GM18867 (cell line): ENCODE measurements around the gene AQP12A.
"Not testable (repeated sequence)": the region's sequence is repeated elsewhere in the genome, so short reads cannot be mapped to it uniquely, and the experiment has no call there.

ENCODE experiments used
- ATAC-seq: cut with Tn5 transposase; IDR thresholded peaks from one replicate; pipeline ENCODE4 v1.9.1; 2021; ENCODE audit warnings: mild to moderate bottlenecking, moderate library complexity; ENCODE audit not compliant: unreplicated experiment

The AQP12A gene

GRCh38 chr2:240659883-240660282 lies 31.8 kb upstream of the AQP12A start:
- ATAC-seq: not testable (repeated sequence)

DNA sequence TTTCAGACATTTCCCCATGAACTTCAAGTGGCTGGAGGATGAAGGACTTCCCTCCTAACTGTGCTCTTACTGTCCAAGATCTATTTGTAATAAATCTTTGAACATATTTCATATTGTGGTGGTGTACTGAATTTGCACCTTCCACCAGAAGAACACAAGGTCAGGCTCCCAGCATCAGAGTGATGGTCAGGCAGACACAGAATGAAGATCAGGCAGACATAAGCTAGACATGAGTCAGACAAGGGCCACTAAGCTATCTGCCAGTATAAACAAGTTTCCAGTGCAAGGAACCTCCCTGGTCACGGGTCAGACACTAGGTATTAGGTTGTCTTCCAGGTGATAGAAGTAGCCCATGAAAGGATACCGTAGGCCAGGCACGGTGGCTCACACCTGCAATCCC lies 29.0 kb upstream of the AQP12A start:
- no peak for ATAC-seq

- ATAC-seq: no peak
These were observed 28.0 kb upstream of the AQP12A start for GRCh38 chr2:240663546-240664190.

DNA sequence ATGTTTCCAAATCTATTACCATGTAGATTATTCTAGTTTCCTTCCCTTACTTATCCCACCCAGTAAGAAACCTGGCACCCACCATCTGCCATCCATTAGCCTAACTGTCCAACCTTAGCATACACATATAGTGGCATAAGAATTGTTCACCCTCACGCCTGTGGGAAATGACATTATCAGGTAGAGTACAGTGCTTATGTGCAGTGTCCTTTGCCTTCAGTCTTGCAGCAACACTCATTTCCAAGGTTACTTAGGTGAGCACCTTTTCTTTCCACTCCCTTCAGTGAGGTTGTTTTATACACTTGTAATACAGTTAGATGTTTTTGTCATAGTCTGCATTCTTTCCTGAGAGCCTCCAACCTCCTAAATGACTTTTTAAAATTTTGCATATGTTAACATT lies 27.0 kb upstream of the AQP12A start:
- ATAC-seq: no peak

DNA sequence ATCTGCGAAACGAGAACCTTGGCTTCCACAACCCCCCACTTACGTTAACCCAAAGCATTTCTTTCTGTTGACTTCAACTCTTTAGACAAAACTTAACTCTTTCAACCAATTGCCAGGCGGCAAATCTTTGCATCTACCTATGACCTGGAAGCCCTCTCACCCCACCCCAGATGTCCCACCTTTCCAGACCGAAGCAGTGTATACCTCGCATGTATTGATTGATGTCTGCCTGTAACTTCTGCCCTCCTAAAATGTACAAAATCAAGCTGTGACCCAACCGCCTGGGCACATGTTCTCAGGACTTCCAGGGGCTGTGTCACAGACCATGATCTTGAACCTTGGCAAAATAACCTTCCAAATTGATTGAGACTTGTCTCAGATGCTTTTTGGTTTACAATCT lies 21.3 kb upstream of the AQP12A start:
- ATAC-seq: no peak

DNA sequence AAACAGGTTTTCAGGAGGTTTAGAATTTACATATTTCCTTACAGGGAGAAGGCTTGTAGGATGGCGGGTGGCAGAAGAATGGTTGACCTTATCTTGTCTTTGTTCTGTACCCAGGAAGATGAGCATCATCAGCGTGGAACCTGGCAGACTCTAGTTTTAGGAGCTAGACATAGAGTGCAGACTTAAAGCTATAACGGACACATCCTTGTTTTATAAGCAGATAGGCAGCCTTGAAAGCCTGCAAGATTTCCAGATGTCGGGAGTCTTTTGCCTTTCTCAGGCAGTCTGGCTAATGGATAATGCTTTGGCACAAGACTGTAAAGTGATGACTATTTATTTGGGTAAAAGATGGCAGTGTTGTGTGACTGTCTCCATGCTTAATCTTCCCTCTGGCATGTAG lies 20.7 kb upstream of the AQP12A start:
- ATAC-seq: no peak

DNA sequence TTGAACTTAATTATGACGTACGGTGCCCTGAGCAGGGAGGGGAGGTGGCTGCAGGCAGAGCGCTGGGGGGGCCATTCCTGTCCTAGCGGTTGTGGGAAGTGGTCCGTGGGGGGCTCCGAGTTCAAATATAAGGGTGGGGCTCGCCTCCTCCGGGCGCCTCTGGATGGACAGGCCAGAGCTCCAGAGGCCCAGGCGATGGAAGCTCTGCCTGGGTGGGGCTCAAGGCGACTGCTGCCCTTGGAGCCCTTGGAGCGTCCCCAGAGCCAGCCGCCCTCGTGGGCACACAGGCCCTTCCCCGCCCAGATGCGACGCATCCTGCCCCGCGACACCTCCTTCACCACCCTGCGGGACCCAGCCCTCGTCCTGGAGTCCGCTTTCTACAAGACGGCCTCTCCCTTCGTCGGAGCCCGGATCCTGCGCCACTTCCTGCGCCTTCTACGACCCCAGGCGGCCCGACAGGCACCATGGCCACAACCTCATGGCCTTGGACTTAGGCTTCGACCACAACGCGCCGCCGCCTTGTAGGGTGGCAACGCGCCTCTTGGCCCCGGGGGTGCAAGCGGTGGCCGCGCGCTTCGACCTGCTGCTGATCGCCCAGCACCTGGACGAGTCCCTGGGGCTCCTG lies 19.5 kb upstream of the AQP12A start:
- ATAC-seq: no peak

DNA sequence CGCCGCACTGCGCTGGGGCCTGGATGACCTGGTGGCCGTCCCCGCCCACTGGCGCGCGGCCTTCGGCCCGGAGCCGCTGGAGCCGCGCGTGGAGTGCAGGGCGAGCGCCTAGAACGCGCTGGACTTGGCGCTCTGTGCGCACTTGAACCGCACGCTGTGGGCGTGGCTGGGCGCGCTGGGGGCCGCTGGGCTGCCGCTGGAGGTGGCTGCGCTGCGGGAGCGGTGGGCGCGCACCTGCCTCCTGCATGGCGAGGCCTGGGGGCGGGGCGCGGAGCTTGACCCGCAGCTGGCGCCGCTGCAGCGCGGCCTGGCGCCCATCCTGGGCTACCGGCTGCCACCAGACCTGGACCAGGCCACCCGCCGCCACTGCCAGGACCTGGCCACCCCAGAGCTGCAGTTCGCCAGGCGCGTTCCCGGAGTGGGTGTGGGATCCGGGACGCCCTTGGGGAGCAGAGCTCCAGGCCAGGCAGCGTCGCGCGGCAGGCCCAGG lies 18.9 kb upstream of the AQP12A start:
- ATAC-seq: no peak

GRCh38 chr2:240674461-240675184 lies 17.0 kb upstream of the AQP12A start:
- ATAC-seq: not testable (repeated sequence)

DNA sequence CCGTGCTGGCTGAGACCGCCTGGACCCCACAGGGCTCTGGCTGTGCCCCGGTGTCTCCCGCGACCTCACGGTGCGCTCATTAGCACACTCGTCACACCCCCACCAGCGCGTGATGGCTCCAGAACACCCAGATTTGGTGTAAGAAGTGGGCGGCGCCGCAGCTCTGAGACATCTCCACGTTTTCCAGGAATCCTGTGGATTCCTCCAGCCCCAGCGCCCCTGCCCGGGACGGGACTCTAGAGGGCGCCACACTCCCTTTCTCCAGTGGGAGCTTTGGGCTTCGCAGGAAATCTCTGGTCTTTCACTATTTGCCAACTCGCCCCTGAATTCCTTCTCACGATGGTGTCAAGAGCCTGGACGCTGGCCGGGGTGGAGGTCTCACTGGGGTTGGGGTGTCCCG lies 16.3 kb upstream of the AQP12A start:
- not testable (repeated sequence) for ATAC-seq

GRCh38 chr2:240678043-240678442 lies 13.6 kb upstream of the AQP12A start:
- not testable (repeated sequence) for ATAC-seq

- ATAC-seq: not testable (repeated sequence)
These were observed 12.8 kb upstream of the AQP12A start for GRCh38 chr2:240678909-240679308.

DNA sequence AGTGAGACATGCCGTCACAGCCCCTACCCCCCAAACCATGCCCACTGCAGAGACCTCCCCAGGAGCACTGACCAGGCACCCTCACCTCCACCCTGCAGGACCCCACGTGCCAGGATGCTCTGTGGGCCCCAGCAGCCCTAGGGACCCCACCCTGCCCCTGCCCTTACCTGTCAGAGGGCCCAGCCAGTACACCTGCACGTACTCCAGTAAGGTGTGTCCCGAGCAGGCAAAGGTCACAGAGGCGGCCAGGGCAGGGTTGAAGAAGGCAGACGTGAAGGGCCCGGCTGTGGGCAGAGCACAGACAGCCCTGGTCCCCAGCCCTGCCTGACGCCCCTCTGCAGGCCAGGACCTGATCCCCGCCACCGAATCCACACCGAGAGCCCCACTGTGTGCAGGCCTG lies 11.5 kb upstream of the AQP12A start:
- not testable (repeated sequence) for ATAC-seq

DNA sequence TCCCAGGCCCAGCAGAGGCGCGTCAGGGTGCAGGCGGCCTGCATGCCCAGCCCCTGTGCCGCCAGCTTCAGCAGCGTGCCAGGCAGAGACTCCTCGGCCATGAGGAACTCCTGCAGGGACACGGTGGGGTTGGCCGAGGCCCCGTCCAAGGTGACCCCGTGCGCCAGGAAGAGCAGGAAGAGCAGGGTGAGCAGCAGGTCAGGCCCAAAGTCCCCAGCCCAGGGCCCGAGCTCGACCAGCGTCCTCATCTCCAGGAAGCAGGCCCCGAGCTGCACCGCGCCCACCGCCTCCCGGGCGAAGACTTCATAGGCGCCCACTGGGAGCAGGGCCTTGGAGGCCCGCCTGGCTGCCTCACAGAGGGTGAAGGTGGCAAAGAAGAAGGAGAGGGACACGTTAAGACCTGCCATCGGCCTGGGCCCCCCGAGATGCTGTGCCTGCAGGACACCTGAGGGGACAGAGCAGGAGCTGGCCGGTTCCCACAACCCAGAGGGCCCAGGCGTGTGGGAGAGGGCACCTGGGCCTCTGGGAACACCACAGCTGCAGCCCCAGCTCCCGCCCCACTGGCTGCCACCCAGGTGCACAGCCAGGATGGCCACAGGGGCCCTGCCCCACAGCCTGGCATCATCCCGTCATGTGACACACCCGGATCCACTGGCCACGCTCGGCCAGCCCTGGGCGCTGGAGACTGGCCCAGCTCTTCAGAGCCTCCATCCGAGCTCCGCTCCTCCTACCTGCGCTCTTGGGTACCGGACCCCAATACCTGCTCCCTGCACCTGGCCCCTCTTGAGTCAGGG lies 9.0 kb upstream of the AQP12A start, which contains the start of gene AQP12B:
AQP12B (minus strand) TSS at position 455 of the 794 bp plus-strand sequence; CDS start at position 407, 48 bp downstream.
- not testable (repeated sequence) for ATAC-seq

DNA sequence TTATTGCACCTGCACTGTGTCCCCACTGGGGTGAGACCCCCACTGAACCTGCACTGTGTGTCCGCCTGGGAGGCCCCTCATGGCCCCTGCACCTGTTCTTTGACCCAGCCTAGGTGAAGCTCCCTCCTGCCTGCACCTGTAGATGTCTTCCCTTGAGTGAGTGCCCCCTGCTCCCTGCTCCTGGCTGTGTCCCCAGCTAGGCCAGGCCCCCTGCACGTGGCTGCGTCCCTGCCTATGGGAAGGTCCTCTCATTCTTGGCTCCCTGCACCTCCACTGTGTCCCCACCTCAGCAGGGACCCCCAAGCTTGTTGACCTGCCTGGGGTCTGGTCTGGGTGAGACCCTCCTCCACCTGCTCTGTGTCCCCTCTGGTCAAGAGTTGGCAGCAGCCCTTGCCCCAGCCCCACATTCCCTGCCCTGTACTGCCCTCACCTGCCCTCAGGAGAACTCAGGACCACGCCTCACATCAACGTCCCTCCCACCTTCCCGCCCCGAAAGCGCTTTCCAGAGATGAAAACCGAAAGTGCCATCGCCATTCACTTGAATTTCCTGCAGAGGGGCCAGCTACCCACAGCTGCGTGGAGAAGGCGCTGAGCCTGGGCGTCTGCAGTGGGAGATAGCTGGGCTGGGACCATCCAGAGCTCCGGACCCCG lies 8.2 kb upstream of the AQP12A start:
- not testable (repeated sequence) for ATAC-seq

DNA sequence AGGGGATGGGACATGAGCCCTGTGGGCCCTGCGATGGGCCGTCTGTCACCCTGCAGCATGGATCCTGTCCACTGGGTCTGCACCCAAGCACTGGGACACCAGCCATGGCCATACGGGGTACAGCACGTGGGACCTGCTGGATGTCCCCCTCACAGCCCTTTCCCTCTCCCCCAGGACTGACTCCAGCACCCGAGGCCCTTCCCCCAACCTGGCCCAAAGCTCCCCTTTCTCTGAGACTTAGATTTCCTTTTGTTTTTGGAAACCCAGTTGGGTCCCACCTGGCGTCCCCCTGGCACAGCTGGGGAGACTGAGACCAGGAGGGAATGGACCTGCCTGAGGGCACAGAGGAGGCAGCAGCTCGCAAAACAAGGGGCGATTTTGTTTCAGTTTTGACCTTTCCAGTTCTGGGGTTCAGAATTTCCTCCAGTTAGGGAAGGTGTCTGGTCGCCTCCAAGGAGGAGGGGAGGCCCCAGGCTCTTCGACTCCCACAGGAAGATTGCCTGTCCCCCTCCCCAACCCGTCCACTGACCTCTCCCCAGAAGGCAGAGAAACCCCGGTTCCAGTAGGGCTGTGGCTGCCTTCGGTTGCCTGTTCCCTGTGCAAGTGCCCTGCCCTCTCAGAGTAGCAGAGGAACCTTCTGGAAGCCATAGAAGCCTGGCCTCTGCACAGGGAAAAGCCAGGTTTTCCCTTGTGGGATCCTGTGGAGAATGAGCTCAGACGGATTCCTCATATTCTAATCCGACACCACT lies 7.5 kb upstream of the AQP12A start:
- ATAC-seq: not testable (repeated sequence)

DNA sequence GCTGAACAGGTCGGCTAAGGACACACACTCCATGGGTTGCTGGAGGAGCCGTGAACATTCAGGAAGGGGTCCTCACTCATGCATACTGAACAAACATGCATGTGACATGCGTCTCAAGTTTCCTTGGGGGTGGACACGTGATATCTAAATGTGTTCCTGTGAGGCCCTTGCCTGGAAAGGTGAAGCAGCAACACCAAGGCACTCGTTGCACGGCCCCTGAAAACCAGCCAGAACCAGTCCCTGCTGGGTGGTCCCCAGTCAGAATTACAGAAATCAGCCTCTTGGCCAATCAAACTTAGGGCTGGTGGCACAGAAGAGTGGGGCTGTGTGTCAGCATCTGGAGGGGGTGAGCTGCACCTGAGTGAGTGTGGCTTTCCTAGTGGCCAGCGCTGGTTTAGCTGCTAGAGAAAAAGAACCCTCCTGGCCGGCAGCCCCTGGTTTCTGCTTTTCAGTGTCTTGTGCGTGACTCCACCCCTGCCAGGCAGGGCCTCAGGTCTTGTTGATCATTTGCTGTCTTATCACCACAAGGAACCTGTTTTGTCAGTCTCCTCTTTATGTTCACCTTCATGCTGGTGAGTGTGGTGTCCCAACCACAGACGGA lies 5.8 kb upstream of the AQP12A start:
- ATAC-seq: no peak

GRCh38 chr2:240686460-240686859 lies 5.2 kb upstream of the AQP12A start:
- no peak for ATAC-seq

DNA sequence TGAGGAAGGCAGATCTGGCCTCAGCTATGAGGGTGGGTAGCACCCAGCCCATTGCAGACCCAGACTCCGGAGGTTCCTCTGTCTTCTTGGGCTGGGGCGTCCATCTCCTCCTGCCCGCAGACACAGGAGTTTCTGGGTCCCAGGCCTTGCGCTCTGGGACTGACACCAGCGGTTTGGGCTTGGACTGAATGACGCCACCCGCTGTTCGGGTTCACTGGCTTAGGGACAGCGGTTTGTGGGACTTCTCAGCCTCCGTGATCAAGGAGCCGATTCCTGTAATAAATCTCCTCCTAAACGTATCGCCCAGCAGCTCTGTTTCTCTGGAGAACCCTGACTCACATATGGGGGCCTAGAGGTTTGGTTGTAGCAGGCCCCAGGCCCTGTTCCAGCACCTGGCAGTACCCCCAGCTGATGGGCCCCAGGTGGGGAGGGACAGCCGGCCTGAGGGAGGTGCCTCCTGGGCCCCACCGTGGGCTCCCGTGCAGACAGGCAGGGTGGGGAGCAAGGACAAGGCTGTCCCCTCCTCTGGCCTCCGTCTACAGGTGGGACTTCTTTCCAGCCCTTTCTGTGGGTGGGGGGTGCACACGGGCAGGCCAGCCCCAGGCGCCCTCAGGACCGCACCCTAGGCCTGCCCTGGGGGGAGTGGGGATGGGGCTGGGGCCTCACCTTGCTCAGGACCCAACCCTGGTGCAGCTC lies 4.5 kb upstream of the AQP12A start:
- no peak for ATAC-seq
